Erythroblast (primary cell): ENCODE measurements around the gene UBAP2.

Experiments used
- GATA1 ChIP-seq: IDR thresholded peaks from 2 replicates; pipeline ENCODE4 v1.6.1; 2011; ENCODE audit warnings: low read depth, mild to moderate bottlenecking, control low read depth, low read length, moderate library complexity
- POLR2A ChIP-seq: IDR thresholded peaks from 2 replicates; pipeline ENCODE4 v1.6.1; 2011; ENCODE audit warnings: mild to moderate bottlenecking, low read length

DNA sequence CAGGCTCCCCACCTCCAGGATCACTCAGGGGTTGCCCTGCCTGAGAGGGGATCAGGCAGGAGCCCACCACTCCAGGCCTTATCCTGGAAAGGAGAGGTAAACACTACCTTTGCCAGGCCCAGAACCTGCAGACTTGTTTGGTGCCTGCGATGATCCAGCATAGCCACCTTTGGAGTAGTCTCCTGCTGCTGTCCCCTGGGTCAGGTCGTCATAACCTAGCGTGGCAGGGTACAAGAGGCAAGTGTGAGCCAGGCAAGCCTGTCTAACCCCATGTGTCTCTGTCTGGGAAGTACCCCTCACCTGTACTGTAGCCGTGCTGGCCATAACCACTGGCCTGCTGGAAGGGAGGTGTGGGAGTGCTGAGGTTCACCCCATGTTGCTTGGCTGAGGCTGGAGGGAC, 125.6 kb downstream of the UBAP2 start:
- TF ChIP-seq GATA1 (no peak), POLR2A (no peak)
